Fibroblast of peridontal ligament (primary cell): ENCODE measurements around the gene PEX3.
"Not testable (repeated sequence)": the region's sequence is repeated elsewhere in the genome, so short reads cannot be mapped to it uniquely, and the experiment has no call there.

Source experiments
- DNase-seq: peaks from one replicate; pipeline ENCODE4 v3.0.0-alpha.2; 2010; ENCODE audit errors: extremely low read depth

The PEX3 gene

GRCh38 chr6:143447865-143448264 lies 2.7 kb upstream of the PEX3 start:
- not testable (repeated sequence) for DNase-seq

- DNase-seq, result peak; percentile 6
Measured at GRCh38 chr6:143449082-143449713, 1.4 kb upstream of the PEX3 start.

- peak; percentile 46 for DNase-seq
Measured at GRCh38 chr6:143449714-143450452, 722 bp upstream of the PEX3 start.

DNA sequence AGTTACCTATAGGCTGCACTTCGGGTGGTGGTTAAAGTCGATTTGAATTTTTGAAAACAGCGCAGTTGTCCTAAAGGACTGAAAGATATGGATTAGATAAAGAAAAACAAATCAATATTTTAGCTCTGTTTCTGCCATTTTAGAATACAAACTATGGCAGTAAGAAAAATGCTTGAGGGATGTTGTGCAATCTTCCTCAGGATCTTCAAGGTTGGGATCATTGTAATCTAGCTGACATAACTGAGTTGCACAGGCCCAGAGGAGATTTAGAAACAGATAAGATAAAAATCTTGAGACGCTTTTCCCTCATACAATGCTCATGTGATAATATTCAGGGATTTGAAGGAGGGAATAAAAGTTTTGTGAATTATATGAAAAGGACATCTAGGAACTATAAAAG lies 926 bp downstream of the PEX3 start:
- DNase-seq, result peak; percentile 50

GRCh38 chr6:143457563-143458359 lies 7.2 kb downstream of the PEX3 start:
- peak; percentile 7 for DNase-seq

DNA sequence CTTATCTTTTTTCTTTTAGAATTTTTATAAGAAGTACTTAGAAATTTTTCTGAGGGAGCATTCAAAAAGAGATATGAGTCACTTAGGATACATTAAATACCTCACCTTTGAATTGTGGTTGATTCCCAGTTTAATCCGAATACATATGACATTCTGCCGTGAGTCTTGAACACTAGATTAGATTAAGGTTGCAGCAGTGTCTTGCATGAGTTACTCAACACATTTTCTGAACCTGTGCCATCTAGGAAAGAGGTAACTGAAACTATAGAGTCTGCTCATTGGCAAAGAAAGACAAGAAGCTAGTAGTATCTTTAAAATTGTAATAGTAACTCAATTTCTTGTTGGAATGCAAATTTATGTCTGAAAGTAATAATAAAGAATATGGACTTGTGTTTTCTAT lies 14.9 kb downstream of the PEX3 start:
- DNase-seq, result peak; percentile 7

DNA sequence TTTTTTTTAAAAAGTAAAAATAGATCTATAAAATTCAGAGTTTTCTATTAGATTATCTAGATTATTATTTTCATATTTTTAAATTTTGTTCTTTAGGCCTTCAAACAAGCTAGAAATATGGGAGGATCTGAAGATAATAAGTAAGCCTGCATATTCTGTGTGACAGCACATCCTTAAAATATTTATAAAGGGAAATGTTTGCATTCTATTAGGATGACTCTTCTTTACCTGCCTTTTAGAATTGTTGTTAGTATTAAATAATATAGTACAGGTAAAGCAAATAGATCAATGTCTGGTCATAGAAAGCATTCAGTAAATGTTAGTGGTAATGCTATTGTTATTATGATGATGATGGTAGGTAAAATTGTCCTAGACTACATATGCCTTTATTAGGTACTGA lies 17.4 kb downstream of the PEX3 start:
- no peak for DNase-seq

DNA sequence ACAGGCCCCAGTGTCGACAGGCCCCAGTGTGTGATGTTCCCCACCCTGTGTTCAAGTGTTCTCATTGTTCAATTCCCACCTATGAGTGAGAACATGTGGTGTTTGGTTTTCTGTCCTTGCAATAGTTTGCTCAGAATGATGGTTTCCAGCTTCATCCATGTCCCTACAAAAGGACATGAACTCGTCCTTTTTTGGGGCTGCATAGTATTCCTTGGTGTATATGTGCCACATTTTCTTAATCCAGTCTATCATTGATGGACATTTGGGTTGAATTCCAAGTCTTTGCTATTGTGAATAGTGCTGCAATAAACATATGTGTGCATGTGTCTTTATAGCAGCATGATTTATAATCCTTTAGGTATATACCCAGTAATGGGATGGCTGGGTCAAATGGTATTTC lies 18.2 kb downstream of the PEX3 start:
- not testable (repeated sequence) for DNase-seq

GRCh38 chr6:143471822-143472221 lies 21.2 kb downstream of the PEX3 start:
- DNase-seq, result no peak

DNA sequence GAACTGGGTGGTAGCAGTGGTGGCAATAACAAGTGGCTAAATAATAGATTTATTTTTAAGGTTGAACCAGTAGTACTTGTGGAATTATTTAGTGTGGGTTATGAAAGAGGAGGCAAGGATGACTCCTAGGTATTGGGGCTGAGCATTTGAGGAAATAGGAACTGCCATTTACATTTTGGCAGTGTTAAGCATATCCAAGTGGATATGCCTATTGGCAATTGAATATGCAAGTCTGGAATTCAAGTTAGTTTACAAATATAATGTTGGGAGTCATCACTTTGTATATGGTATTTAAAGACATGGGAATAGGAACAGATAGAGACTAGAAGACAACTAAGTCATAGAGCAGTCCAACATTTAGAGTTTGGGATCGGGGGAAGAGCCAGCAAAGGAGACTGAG lies 25.9 kb downstream of the PEX3 start:
- DNase-seq, result no peak

- DNase-seq, result no peak
Measured at GRCh38 chr6:143478479-143479062, 28.0 kb downstream of the PEX3 start.

- no peak for DNase-seq
Measured at GRCh38 chr6:143482593-143482992, 32.0 kb downstream of the PEX3 start.

- no peak for DNase-seq
Measured at GRCh38 chr6:143485967-143486366, 35.4 kb downstream of the PEX3 start.

GRCh38 chr6:143486752-143487151 lies 36.1 kb downstream of the PEX3 start:
- no peak for DNase-seq

GRCh38 chr6:143490244-143490643 lies 39.6 kb downstream of the PEX3 start:
- DNase-seq, result no peak

DNA sequence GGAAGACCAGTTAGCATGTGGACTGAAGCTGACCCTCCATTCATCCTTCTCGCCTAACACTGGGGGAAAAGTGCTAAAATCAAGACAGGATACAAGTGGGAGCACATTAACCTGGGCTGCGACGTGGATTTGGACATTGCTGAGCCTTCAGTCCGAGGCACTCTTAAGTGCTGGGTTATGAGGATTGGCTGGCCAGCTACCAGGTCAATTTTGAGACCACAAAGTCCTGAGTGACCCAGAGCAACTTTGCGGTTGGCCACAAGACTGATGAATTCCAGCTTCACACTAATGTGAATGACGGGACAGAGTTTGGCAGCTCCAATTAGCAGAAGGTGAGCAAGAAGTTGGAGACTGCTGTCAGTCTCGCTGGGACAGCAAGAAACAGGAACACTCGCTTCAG lies 40.2 kb downstream of the PEX3 start:
- DNase-seq, result no peak

- DNase-seq, result no peak
Measured at GRCh38 chr6:143496974-143497373, 46.4 kb downstream of the PEX3 start.

GRCh38 chr6:143498428-143498827 lies 47.8 kb downstream of the PEX3 start:
- no peak for DNase-seq

GRCh38 chr6:143501851-143502250 lies 51.2 kb downstream of the PEX3 start:
- no peak for DNase-seq

GRCh38 chr6:143504369-143504768 lies 53.8 kb downstream of the PEX3 start:
- DNase-seq, result no peak

GRCh38 chr6:143505111-143505510 lies 54.5 kb downstream of the PEX3 start:
- DNase-seq, result no peak

DNA sequence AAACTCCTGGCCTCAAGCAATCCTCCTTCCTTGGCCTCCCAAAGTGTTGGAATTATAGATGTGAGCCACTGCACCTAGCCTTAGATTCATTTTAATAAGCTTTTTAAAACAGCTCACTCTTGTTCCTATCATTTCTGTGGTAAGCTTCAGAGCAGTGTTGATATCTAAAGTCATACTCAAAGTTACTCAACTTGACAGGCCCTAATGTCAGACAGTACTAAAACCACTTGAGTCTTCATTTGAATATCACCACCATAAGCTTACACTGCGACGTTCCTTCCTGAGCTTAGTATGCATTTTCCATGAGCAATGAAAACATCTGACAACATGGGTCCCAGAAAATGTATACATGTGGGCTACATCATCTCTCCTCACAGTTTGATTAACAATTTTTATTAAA lies 54.9 kb downstream of the PEX3 start:
- no peak for DNase-seq
